DOHH2 (cell line): ENCODE results near the gene TPP1.

Experiments used
- H3F3A ChIP-seq: fragments of 200-600 bp; sonication (generic), shearing (Covaris generic); 2 replicates; pipeline ENCODE4 v1.6.0; 2016; ENCODE audit warnings: antibody characterized with exemption, mild to moderate bottlenecking; ENCODE audit not compliant: control insufficient read depth, insufficient read depth
- H3K27ac ChIP-seq: fragments of 200-600 bp; sonication (generic); 2 replicates; pipeline ENCODE4 v1.5.1; 2014; ENCODE audit warnings: low read depth, mild to moderate bottlenecking, low read length, moderate library complexity
- H3K27me3 ChIP-seq: fragments of 200-600 bp; sonication (generic); 2 replicates; pipeline ENCODE4 v1.6.1; 2014; ENCODE audit warnings: mild to moderate bottlenecking, low read length, mixed read lengths; ENCODE audit not compliant: control insufficient read depth
- H3K36me3 ChIP-seq: fragments of 200-600 bp; sonication (generic); 2 replicates; pipeline ENCODE4 v1.6.1; 2014; ENCODE audit warnings: mild to moderate bottlenecking, low read length, moderate library complexity, mixed read lengths; ENCODE audit not compliant: control insufficient read depth
- H3K4me1 ChIP-seq: fragments of 200-600 bp; sonication (generic); 2 replicates; pipeline ENCODE4 v1.6.1; 2014; ENCODE audit warnings: mild to moderate bottlenecking, low read length, mixed read lengths; ENCODE audit not compliant: control insufficient read depth
- H3K4me2 ChIP-seq: fragments of 200-600 bp; sonication (generic); 2 replicates; pipeline ENCODE4 v1.6.0; 2014; ENCODE audit warnings: mild to moderate bottlenecking, low read length, moderate library complexity
- H3K4me3 ChIP-seq: fragments of 200-600 bp; sonication (generic); 2 replicates; pipeline ENCODE4 v1.5.1; 2014; ENCODE audit warnings: mild to moderate bottlenecking, low read length, mixed read lengths
- H3K79me2 ChIP-seq: fragments of 200-600 bp; sonication (generic); 2 replicates; pipeline ENCODE4 v1.6.1; 2014; ENCODE audit warnings: mild to moderate bottlenecking, low read length, mixed read lengths; ENCODE audit not compliant: control insufficient read depth
- H3K9me2 ChIP-seq: fragments of 200-600 bp; sonication (generic); replicated peaks from 2 replicates; pipeline ENCODE4 v1.6.1; 2014; ENCODE audit warnings: mild to moderate bottlenecking, low read length, mixed read lengths; ENCODE audit not compliant: control insufficient read depth
- H3K9me3 ChIP-seq: fragments of 200-600 bp; sonication (generic); 2 replicates; pipeline ENCODE4 v1.6.1; 2014; ENCODE audit warnings: antibody characterized with exemption, low read length, mixed read lengths; ENCODE audit not compliant: control insufficient read depth, insufficient read depth
- H4K20me1 ChIP-seq: fragments of 200-600 bp; sonication (generic); 2 replicates; pipeline ENCODE4 v1.6.0; 2014; ENCODE audit warnings: low read depth, mild to moderate bottlenecking, antibody characterized with exemption, low read length, moderate library complexity; ENCODE audit not compliant: control insufficient read depth, insufficient read depth
- CTCF ChIP-seq: fragments of 200-600 bp; sonication (generic); IDR thresholded peaks from one replicate; pipeline ENCODE4 v1.5.1; 2014; ENCODE audit warnings: antibody characterized with exemption, mild to moderate bottlenecking, low read depth, low read length; ENCODE audit not compliant: poor library complexity, severe bottlenecking
- EZH2phosphoT487 ChIP-seq: fragments of 200-600 bp; sonication (generic); IDR thresholded peaks from 2 replicates; pipeline ENCODE4 v1.6.1; 2017; ENCODE audit warnings: borderline replicate concordance, mild to moderate bottlenecking, antibody characterized with exemption, low read length, moderate library complexity, mixed read lengths

TPP1 gene

GRCh38 chr11:6623391-6624363 lies 4.5 kb upstream of the TPP1 start:
- Histone ChIP-seq H3K9me3 (no peaks in the 10 kb centered on the region), H3K36me3 (no peaks in the 10 kb centered on the region), H3K4me2 (no peak overlapping the region), H3K79me2 (peaks cover under 1% of the 10 kb centered on the region), H3K4me1 (peaks cover 8% of the 10 kb centered on the region), H3K27me3 (no peaks in the 10 kb centered on the region), H3F3A (no peaks in the 10 kb centered on the region), H3K9me2 (no peaks in the 10 kb centered on the region), H3K27ac (no peak overlapping the region), H3K4me3 (no peak overlapping the region), H4K20me1 (no peaks in the 10 kb centered on the region)
- TF ChIP-seq CTCF = no peak
- TF ChIP-seq EZH2phosphoT487 = no peak

GRCh38 chr11:6622261-6623171 lies 3.3 kb upstream of the TPP1 start:
- Histone ChIP-seq H3K4me2 (no peak overlapping the region), H3K27me3 (no peaks in the 10 kb centered on the region), H3K27ac (no peak overlapping the region)

GRCh38 chr11:6621711-6622211 lies 2.5 kb upstream of the TPP1 start:
- Histone ChIP-seq H3K4me3 (no peak overlapping the region), H3K4me2 (no peak overlapping the region), H3K27me3 (no peaks in the 10 kb centered on the region), H3K27ac (no peak overlapping the region), H3K9me3 (no peaks in the 10 kb centered on the region), H3K36me3 (no peaks in the 10 kb centered on the region), H3K4me1 (peaks cover 20% of the 10 kb centered on the region), H4K20me1 (no peaks in the 10 kb centered on the region), H3F3A (no peaks in the 10 kb centered on the region), H3K9me2 (no peaks in the 10 kb centered on the region), H3K79me2 (peaks cover 6% of the 10 kb centered on the region)
- TF ChIP-seq CTCF = no peak
- TF ChIP-seq EZH2phosphoT487 = no peak

More at GRCh38 chr11:6622261-6623171, 3.3 kb upstream of the TPP1 start:
- H3K79me2 ChIP-seq = peaks cover 6% of the 10 kb centered on the region
- no peak overlapping the region for H3K4me3 ChIP-seq
- no peaks in the 10 kb centered on the region for H3K9me2 ChIP-seq
- TF ChIP-seq CTCF = no peak
- no peak for TF ChIP-seq EZH2phosphoT487
- no peaks in the 10 kb centered on the region for H3K36me3 ChIP-seq
- H3K9me3 ChIP-seq = no peaks in the 10 kb centered on the region
- H3K4me1 ChIP-seq = peaks cover 20% of the 10 kb centered on the region
- no peaks in the 10 kb centered on the region for H4K20me1 ChIP-seq
- H3F3A ChIP-seq = no peaks in the 10 kb centered on the region
